HG03060 (cell line): Measurements from ENCODE around the gene SYVN1.

Experiments
- ATAC-seq: cut with Tn5 transposase; IDR thresholded peaks from one replicate; pipeline ENCODE4 v1.9.1; 2021; ENCODE audit warnings: low read depth, moderate number of reproducible peaks; ENCODE audit not compliant: unreplicated experiment

Gene SYVN1

DNA sequence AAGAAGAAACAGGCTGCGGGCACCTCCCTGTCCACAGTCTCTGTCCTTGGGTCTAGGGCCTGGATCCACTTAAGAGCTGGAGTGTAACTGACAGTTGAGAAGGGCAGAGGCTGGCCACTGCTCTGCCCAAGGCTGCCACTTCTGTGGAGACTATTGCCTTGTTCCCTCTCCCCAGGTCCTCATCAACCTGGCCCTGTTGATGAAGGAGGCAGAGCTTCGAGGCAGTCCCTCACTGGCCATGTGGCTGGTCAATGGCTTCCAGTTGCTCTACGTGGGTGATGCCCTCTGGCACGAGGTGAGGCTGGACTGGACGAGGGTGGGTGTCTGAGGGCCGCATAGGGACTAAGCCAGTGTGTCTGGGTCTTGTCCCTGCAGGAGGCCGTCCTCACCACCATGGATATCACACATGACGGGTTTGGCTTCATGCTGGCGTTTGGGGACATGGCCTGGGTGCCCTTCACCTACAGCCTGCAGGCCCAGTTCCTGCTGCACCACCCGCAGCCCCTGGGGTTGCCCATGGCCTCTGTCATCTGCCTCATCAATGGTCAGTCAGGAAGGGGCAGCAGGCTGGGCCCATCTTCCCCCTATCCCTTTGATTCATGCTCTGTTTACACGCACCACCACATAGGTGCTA is 19.7 kb downstream of the SYVN1 start:
- ATAC-seq: no peak

DNA sequence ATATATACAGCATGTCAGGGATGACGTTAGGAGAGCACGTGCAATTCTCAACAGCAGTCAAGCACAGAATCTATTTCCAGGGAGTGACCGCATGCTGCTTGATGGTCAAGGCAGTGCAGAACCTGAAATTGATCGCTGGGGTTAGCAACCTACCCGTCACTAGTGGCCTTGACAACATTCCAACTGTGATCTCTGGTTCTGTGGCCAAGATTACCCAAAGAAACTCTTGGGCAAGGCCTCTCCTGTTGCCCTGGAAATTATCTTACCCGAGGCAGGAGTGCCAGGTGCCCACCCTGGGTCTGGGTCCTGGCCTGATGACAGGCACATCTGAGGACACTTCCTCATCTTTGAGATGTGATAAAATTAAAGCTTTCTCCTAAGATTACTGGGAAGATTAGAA is 20.5 kb downstream of the SYVN1 start:
- ATAC-seq: no peak

DNA sequence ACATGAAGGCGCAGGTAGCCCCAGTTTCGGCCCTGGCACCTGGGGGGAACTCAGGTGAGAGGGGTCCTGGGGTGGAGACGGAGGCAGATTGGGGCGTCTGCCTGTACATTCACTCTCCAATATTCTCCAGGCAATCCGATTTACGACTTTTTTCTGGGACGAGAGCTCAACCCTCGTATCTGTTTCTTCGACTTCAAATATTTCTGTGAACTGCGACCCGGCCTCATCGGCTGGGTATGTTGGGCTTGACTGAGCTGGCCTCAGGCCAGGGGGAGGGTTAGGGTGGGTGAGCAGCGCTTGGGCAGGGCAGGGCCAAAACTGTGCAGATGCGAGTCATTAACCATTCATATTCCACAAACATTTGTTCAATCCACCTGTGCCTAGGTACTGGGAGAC is 21.0 kb downstream of the SYVN1 start:
- no peak for ATAC-seq

DNA sequence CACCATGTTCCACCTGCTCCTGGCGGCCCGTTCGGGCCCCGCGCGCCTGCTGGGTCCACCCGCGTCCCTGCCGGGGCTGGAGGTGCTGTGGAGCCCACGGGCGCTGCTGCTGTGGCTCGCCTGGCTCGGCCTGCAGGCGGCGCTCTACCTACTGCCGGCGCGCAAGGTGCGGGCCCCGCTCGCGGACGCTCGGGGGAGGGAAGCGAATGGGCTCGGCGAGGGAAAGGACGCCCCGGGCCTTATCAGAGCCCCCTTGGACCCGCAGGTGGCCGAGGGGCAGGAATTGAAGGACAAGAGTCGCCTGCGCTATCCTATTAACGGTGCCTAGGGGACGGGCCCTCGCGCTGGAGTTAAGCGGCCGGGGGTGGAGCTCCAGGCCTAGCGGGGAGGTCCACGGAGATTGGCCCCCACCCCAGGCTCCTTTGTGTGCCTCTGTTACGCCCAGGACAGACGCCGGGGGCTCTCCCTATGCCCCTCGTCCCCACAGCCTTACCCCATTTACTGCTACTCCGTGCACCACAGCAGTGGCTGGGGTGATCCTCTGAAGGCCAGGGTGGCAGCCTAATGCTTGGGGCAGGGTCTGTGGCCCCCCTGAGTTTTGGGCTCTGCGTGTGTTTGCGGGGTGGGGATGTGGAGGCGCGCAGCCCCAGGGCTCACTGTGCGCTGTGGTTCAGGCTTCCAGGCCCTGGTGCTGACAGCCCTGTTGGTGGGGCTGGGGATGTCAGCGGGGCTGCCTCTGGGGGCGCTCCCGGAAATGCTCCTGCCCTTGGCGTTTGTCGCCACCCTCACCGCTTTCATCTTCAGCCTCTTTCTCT is 21.6 kb downstream of the SYVN1 start:
- no peak for ATAC-seq

DNA sequence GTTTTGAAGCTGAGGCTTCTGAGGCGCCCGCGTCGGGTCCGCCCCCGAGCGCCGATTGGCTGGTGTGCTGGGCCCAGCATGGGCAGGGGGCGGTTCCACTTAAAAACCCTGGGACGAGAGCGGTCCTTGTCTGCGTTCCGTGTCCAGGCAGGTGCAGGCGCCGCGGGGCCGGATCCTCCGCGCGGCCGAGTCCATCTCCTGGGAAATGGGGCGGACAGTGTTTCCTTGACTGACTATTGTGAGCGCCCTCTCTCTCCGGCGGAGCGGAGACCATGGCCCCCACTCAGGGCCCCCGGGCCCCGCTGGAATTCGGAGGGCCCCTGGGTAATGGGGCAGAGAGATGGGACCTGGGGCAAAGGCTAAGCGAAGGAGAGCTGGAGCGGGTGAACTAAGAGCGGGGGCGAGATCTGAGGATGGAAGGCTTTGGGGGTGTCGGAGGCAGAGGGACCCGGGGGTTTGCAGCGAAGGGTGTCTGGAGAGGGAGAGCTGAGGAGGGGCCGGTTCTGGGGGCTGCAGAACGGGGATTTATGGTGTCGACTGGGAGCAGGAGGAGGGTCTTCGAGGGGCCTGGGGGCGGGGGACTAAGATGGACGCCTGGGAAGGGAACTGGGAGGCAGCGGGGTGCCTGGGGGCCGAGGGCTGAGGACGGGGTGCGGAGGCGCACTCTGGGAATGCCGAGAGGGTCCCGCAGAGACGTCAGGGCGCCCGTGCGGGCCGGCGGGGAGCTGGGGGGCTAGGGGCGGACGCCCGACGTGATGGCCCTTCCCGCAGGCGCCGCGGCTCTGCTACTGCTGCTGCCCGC is 22.4 kb downstream of the SYVN1 start, which contains the start of gene TM7SF2:
TM7SF2 (plus strand) TSS at position 129 of the 802 bp plus-strand sequence; CDS start at position 273, 144 bp downstream.
- peak; percentile 32 for ATAC-seq

DNA sequence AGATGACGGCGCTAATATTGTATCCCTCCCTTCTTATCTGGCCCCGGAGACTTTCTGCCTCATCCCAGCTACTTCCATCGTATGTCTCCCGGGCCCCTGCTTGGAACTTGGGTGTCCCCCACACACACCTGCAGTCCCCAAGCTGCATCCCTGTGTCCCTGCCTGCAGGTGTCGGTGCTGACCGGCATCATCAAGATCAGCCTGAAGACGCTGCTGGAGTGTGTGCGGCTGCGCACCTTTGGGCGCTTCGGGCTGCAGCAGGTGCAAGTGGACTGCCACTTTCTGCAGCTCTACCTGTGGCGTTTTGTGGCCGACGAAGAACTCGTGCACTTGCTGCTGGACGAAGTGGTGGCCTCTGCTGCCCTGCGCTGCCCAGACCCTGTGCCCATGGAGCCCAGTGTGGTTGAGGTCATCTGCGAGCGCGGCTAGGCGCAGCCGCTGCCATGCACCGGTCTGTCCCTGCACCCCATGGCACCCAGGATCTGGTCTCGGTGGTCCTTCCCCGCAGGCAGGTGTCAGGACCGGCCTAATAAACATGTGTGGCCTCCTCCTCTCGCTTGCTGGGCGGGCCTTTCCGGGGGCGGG is 23.1 kb downstream of the SYVN1 start:
- ATAC-seq: no peak

DNA sequence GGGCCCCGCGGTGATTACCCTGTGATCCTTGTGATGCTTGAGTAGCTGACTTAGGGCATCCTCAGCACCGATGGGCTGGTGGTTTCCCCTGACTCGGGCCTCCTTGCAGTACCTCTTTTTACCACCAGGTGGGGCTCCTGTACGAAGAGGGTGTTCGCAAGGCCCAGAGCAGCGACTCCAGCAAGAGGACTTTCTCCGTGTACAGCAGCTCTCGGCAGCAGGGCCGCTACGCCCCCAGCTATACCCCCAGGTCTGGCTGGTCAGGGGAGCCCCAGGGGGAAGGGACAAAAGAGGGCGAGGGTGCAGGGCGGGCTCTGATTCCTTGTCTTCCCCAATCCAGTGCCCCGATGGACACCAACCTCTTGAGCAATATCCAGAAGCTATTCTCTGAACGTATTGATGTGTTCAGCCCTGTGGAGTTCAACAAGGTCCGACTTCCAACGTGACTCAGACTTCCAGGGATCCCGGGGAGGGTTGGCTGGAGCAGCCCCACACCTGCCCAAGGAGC is 23.9 kb downstream of the SYVN1 start:
- no peak for ATAC-seq

DNA sequence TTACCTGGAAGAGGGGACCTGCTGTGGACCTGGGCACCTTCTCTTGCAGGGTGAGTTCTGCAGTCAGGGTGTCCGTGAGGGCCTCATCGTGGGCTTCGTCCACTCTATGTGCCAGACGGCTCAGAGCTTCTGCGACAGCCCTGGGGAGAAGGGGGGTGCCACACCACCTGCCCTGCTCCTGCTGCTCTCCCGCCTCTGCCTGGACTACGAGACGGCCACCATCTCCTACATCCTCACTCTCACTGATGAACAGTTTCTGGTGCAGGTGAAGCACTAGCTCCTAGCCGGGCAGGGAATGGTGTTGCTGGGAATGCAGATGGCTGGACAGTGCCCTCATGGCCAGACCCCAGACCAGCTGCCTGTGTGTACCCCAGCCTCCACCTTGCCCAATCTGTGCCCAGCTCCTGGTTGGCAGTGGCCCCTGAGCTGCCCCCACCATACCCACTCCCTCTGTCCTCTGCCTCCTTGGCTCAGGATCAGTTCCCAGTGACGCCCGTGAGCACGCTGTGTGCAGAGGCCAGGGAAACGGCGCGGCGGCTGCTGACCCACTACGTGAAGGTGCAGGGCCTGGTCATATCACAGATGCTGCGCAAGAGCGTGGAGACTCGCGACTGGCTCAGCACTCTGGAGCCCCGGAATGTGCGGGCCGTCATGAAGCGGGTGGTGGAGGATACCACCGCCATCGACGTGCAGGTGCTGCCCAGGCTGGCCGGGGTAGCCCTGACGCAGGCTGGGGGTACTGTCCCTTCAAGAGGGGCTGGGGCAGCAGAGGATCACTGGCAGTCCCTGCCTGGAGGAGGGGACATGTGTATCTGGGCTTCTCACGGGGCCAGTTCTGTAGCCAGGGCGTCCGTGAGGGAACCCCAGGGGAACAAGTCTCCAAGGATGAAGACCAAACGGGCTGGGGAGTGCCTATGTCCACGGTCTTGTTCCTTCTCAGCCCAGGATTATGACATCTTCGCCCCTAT is 24.8 kb downstream of the SYVN1 start:
- no peak for ATAC-seq

DNA sequence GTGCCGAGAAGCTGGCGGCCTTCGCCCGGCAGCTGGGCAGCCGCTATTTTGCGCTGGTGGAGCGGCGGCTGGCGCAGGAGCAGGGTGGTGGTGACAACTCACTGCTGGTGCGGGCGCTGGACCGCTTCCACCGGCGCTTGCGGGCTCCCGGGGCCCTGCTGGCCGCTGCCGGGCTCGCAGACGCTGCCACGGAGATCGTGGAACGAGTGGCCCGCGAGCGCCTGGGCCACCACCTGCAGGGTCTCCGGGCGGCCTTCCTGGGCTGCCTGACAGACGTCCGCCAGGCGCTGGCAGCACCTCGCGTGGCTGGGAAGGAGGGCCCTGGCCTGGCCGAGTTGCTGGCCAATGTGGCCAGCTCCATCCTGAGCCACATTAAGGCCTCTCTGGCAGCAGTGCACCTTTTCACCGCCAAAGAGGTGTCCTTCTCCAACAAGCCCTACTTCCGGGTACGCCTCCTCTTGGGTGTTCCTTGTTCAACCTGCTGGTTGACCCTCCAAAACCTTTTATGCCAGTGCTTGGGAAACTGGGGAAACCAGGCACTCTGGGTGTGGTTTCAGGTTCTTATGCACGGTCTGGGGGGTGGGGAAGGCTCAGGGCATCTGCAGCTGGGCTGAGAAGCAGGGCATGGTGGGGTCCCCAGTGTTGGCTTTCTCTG is 25.7 kb downstream of the SYVN1 start:
- no peak for ATAC-seq

DNA sequence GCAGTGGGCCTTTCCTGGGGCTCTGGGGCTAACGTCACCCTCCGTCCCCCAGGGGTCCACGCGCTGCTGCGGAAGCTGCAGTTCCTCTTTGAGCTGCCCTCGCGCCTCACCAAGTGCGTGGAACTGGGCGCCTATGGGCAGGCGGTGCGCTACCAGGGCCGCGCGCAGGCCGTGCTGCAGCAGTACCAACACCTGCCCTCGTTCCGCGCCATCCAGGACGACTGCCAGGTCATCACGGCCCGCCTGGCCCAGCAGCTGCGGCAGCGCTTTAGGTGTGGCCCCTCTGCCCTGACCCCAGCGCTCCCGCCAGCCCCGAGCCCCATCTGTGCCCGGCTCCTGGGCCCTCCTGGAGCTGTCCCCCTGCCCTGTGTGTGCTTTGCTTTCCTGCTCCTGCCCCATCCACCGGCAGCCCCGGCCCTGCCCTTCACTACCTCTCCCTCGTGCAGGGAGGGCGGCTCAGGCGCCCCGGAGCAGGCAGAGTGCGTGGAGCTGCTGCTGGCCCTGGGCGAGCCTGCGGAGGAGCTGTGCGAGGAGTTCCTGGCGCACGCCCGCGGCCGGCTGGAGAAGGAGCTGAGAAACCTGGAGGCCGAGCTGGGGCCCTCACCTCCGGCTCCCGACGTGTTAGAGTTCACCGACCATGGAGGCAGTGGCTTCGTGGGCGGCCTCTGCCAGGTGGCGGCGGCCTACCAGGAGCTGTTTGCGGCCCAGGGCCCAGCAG is 26.4 kb downstream of the SYVN1 start:
- ATAC-seq: no peak

DNA sequence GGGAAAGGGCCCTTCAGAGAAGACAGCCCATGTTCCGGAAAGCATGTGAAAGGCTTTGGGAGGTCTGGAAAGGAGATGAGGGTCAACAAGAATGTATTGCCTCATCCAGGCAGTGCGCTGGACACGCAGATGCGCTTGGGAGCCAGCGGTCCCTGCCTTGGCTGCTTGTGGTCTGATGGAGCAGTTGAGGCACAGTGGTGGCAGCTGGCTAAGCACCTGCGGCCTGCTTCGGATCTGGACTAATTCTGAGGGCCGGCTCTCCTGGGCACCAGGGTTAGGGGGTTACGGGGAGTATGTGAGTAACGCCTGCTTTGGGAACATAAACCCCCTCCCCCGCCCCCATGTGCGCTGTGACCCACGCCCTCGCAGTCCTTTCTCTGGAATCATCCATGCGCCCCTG is 27.2 kb downstream of the SYVN1 start:
- no peak for ATAC-seq

DNA sequence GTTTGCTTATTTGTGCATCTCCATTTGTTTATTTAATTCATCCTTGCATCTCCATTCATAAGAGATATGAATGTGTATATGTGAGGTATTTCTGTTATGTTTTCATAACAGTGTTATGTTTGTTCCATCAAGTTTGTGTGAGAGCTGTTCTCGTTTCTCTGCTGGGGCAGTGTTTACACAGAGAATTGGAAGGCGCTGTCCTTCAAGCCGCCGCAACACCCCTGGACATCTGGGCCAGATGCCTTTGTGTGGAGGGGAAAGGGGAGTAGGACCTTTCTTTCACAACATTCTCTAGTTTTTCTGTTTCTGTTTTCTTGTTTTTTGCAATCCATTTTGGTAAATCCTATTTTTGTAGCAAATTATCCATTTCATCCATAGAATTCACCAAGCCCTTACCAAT is 29.7 kb downstream of the SYVN1 start:
- ATAC-seq: no peak

DNA sequence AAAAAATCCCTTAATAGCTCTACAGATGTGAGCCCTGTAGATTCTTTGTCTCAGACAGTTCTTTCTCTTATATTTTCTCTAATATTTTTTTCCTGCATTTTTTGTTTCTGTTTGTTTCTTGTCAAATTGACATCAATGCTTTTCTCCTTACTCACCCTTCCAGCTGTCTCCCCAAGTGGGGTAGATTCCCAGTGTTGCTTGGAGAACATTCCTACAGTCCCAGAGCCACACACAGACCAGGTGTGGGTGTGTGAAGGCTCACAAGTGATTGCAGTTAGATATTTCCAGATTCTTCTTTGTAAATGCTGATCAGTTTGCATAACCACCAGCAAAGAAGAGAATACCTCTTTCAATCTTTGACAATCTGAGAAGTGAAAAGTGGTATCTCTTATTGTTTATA is 30.8 kb downstream of the SYVN1 start:
- no peak for ATAC-seq

DNA sequence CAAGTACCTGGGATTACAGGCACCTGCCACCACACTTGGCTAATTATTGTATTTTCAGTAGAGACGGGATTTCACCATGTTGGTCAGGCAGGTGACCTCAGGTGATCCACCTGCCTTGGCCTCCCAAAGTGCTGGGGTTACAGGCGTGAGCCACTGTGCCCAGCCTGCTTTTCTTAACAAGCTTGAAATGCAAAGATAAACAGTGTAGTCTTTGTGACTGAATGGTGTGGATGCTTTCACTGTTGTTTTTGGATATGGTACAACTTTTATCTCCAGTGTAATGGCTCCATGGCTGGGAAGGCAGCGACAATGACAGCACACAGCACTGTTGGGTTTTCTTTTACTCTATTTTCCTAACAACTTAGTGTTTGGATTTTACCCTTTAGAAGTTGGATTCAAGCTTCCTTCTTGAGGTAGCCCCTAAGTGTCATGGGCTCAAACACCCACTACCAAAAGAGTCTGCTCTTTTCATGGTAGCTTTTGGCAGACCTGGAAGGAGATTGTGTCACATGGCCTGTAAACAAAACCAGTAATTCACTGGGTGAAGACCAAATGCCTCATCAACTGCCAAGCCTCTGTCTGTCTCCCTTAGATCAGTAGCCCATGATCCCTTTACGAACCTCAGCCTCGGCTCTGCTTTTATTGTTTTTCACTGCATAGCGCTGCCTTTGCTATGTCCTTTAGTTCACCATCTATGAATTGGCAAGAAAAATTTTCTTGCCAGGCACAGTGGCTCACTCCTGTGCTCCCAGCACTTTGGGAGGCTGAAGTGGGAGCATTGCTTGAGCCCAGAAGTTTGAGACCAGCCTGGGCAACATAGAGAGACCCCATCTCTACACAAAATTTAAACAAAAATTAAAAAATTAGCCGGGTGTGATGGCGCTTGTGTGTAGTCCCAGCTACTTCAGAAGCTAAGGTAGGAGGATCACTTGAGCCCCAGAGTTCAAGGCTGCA is 31.9 kb downstream of the SYVN1 start:
- no peak for ATAC-seq

DNA sequence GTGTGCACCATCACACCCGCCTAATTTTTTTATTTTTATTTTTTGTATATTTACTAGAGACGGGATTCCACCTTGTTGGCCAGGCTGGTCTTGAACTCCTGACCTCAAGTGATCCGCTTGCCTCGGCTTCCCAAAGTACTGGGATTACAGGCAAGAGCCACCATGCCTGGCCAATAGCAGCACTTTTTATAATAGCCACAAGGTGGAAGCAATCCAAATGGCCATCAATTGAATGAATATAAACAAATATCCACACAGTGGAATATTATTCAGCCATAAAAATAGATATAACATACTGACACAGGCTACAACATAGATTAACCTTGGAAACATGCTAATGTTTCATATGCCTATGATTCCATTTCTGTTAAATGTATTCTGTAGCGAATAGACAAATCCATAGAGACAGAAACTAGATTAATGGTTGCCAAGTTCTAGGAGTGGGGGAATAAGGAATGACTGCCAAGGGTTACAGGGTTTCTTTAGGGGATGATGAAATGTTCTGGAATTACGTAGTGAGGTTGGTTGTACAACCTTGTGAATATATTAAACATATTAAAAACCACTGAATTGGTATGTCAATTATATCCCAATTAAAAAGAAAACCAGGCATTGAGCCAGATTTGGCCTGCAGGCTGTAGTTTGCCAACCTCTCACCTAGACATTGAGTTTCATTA is 33.5 kb downstream of the SYVN1 start:
- ATAC-seq: no peak

DNA sequence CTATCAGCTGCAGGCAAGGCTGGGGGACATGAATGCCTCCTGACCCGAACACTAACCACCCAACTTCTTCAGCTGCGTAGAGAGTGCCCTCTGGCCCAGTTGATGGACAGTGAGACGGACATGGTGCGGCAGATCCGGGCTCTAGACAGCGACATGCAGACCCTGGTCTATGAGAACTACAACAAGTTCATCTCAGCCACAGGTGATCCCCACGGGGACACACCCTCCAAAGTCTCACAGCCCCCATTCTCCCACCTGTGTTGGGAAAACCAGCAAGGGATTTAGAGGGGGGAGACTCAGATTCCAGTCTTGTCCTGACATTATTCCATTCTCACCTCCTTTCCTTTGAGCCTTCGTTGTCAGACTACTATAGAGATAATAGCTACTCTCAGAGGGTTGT is 37.4 kb downstream of the SYVN1 start:
- no peak for ATAC-seq
